Kidney capillary endothelial cell (primary cell): ENCODE results near the gene SOD3.

Experiments
- DNase-seq: peaks from one replicate; pipeline ENCODE4 v3.0.0-alpha.2; 2018; ENCODE audit warnings: low spot score

Gene SOD3

DNA sequence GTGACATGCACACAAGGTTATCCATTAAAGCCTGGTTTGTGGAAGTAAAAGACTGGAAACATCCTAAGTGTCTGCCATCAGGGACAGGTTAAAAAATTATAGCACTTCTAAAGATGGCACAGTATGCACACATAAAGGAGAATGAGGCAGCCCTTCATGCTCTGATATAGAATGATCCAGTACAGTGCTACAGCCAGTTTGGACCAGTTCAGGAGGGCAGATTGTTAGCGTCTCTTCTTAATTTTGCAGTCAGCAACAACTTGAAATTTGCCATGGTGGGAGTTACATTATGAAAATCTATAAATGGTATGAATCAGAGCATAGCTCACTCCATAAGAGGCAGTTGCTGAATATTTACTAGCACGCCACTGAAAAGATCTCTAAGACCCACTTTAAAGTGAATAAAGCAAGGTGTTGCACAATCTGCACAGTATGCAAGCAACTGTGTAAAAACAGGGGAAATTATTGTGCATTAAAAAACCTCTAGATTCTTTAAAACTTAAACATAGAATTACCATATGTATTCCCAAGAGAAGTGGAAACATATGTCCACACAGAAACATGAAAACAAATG is 20.3 kb upstream of the SOD3 start:
- DNase-seq = no peak

GRCh38 chr4:24775750-24776149 is 19.6 kb upstream of the SOD3 start:
- no peak for DNase-seq

DNA sequence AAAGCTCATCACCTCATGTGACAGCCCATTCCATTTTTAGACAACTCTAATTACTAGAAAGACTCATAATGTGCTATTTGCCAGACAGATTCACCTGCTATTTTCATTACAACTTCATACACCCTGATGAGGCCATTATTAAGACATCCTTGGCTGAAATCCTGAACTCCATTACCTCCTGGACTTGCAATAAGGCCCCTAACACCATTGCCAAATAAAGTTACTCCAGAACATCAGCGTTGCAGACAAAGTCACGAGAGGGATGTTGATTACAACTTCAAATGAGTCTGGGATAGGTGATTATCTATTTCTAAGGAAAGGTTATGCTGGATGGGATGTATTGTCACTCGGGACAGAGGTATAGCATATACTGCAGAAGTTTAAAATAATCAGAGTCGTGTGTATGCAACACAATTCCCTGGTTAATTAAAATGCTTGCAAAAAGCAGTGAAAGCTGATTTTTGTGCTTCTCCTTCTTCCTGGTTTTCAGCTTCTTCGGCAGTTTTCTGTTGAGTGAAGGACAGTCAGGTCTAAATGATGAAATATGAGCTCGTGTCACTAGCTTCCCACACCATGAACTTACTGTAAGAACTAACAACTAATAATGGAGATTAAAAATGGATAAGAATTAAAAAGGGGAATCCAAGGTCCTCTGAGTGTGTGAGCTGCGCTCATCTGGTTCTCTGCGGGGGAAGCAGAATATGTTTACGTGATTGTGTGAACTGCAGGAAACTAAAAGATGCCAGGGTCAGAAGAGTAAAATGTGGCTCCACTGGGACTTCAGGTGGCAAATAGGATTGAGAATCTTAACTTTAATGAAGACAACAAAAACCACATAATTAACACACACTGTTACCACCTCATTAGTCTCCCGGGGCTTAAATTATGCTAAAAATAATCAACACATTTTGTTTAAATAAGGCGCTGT is 17.6 kb upstream of the SOD3 start:
- no peak for DNase-seq

DNA sequence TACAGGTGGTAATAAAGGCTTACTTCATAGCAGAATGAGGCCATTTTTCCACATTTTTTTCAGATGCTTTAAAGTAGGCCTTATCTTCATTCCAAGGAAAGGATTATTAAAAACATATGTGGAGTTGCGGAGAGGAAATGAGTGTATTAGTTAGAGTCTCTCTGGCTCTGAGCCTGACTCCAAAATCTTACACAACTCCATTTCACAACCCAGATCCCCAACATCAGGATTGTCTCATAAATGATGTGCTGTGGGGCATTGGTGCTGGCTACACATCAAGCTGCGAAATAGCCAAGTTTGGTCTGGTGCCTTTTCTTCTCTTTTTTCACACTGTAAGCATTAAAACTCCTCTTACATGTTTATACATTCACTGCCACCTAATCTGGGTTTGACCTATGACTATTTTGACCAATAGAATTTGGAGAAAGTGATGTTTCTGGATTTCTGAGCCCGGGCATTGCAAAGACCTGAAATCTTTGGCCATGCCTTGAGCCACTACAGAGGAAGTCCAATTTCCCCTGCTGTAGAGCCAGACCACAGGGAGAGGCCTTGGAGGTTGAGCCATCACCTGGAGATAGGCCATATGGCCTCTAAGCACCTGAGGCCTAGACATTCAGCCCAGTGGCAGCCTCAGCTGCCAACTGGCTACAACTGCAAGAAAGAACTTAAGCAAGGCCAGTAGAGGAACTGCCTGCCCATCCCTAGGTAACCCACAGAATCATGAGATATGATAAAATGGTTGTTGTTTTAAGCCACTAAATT is 16.7 kb upstream of the SOD3 start:
- no peak for DNase-seq

GRCh38 chr4:24780936-24781495 is 14.4 kb upstream of the SOD3 start:
- DNase-seq = no peak

GRCh38 chr4:24781999-24782745 is 13.2 kb upstream of the SOD3 start:
- no peak for DNase-seq

GRCh38 chr4:24783506-24783905 is 11.9 kb upstream of the SOD3 start:
- DNase-seq = no peak

DNA sequence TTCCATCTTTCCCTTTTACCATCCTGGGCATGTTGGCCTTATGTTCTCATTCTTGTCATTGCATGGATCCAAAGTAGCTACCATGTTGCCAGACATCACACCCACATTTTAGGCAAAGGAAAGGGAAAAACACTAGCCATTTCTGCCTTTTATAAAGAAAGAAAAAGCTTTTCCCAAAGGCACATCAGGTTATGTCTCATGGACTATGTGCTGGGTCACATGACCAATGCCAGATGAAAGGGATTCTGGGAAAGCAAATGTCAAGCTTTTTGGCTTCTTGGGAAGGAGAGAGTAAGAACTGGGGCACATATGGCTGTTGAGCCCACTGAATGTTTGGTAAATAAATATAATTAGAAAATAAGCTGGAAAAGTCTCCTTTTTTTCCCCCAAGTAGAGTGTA is 4.3 kb upstream of the SOD3 start:
- no peak for DNase-seq

DNA sequence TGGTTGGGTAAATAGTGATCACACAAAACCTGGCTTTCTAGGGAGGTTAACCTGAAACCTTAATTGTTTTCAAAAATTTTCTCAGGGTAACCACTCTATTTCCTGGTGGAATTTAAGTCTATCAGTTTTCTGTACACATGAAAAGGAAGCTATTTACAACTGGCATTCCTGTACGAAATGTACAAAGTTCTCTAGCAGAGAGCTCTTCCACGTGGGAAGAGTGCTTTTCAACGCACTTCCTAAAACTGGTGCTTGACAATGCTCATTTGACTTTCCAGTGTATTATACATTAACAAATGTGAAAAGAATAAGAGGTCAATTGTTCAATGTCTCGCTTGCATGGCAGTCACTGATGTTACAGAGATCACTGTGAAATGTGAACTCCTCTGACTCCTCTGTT is 2.8 kb upstream of the SOD3 start:
- no peak for DNase-seq

DNA sequence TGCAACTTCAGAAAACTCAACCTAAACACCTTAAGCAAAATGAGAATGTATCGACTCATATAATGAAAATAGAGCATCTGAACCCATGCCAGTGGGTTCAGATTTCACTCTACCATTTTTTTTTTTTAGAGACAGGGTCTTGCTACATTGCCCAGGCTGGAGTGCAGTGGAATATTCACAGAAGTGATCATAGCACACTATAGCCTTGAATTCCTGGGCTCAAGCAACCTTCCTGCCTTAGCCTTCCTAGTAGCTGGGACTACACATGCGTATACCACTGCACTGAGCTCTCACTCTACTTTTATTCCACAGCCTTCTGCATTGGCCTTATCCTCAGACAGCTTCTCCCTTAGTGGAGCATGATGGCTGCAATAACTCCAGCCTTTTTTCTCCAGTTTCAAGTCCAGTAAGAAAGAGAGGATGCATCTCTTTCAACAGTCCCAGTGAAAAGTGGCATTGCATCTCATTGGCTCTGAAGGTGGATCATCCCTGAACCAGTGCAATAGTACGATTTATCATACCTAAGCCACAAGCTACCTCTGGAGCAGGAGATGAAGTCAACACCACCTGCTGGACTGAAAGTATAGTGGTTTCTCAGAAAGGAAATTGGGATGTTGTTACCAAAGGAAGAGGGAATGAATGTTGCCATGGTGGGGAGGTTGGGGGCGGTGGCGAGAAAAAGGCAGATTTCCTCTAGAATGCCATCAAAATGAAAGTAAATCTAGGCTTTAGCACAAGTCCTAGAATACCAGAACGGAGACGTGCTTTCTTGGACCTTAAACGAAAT is 2.0 kb upstream of the SOD3 start:
- DNase-seq = no peak

DNA sequence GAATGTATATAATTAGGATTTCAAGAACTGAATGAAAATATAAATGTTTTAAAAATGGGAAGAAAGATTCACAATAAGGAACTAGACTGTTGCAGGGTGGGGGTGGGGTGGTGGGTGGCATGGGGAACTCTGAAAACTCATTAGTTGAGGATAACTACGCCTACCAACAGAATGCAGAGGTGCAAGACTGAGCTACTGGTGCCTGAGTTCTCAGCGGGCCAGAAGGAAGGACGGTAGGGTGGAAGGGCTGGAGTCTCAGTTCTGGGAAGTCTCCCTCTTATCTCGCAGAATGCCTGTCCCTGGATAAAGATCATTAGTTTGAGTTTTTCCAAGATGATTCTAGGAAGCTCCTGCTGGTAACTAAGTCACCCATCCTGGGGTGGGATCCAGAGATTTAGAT is 1.3 kb upstream of the SOD3 start:
- DNase-seq = no peak

- no peak for DNase-seq
These were observed 893 bp upstream of the SOD3 start for GRCh38 chr4:24794480-24794879.

- DNase-seq = no peak
These were observed 451 bp downstream of the SOD3 start for GRCh38 chr4:24795666-24796381.

DNA sequence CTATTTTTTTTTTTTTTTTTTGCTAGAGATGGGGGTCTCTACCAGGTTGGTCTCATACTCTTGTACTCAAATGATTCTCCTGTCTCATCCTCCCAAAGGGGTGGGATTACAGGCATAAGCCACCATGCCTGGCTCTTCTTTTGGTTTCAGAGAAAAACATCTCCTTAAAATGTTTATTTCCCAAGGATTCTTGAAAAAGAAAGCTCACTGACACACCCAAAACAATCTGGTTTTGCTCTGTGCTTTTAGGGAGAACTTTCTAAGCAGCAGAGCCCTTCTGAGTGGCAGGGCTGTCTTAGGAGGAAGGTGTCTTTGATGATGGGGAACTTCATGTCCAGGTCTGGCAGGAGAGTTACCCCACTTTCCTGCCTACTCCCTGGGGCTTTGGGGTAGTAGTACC is 1.2 kb downstream of the SOD3 start:
- DNase-seq = no peak

DNA sequence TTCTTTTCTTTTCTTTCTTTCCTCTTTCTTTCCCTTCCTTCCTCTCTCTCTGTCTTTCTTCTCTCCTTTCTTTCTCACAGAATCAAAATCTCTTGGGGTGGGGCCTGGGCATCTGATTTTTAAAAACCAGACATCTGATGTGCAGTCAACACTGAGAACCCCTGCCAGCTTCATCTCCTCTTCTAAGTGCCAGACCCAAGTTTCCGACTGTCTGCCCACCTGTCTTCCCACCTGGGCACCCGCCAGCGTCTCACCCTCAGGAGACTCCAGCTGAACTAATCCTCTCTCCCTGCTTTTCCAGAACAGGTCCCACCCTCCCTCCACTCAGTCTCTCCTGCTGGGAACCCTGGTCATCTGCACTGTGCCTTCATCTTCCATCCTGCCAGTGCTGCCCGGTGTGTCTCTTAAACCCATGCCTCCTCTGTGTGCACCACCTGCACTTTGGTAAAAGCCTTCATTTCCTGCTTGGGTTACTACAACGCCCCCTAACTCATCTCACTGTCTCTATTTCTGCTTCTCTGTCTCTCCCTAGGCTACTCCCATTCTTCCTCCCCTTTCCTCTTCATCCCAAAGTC is 2.8 kb downstream of the SOD3 start:
- DNase-seq = no peak

GRCh38 chr4:24799196-24799543 is 3.8 kb downstream of the SOD3 start:
- DNase-seq = no peak

GRCh38 chr4:24799544-24800324 is 4.4 kb downstream of the SOD3 start:
- DNase-seq = no peak

- DNase-seq = no peak
These were observed 5.0 kb downstream of the SOD3 start for GRCh38 chr4:24800325-24800895.
